Activated CD8-positive, alpha-beta T cell treated with anti-CD3 and anti-CD28 coated beads for 36 hours (primary cell): ENCODE results near the gene EDEM1. TPM values are rescaled to one million over a fixed set of nuclear protein-coding genes. Genes with fewer than 3 reads are reported as not detected.

ENCODE experiments used
- ATAC-seq: fragments of 200-7000 bp; cut with Tn5 transposase; one replicate; pipeline ENCODE4 v1.10.0; 2021; ENCODE audit warnings: mild to moderate bottlenecking, moderate library complexity
- CTCF ChIA-PET: fragments of 350-600 bp; sonication (Branson Sonifier 250); formaldehyde crosslinking; loops from one replicate; lab custom pipeline; 2021; ENCODE audit warnings: antibody characterized with exemption; lab: Charles Lee
- POLR2A ChIA-PET: fragments of 350-600 bp; sonication (Branson Sonifier 250); formaldehyde crosslinking; loops from one replicate; lab custom pipeline; 2021; ENCODE audit warnings: antibody characterized with exemption; lab: Charles Lee
- DNase-seq: peaks from one replicate; pipeline ENCODE4 v3.0.0-alpha.2; 2020
- H3K27ac Mint-ChIP-seq: one replicate; pipeline ENCODE4 v1.8.0; 2021; ENCODE audit warnings: mild to moderate bottlenecking, mixed read lengths
- H3K27me3 Mint-ChIP-seq: one replicate; pipeline ENCODE4 v1.8.0; 2021; ENCODE audit warnings: mixed read lengths
- H3K36me3 Mint-ChIP-seq: one replicate; pipeline ENCODE4 v1.8.0; 2021; ENCODE audit warnings: low read depth, mixed read lengths
- H3K4me1 Mint-ChIP-seq: one replicate; pipeline ENCODE4 v1.8.0; 2021; ENCODE audit warnings: low read depth, mixed read lengths
- H3K4me3 Mint-ChIP-seq: one replicate; pipeline ENCODE4 v1.8.0; 2021; ENCODE audit warnings: mild to moderate bottlenecking, moderate library complexity, mixed read lengths
- H3K9me3 Mint-ChIP-seq: one replicate; pipeline ENCODE4 v1.8.0; 2021; ENCODE audit warnings: mixed read lengths
- CTCF ChIP-seq: fragments of 200-600 bp; IDR thresholded peaks from one replicate; pipeline ENCODE4 v1.8.0; 2022; ENCODE audit warnings: antibody characterized with exemption, mild to moderate bottlenecking
- intact Hi-C: fragments of 100-400 bp; cut with micrococcal nuclease; formaldehyde crosslinking; loops from one replicate; pipeline ENCODE4 v1.10.0; 2022
- total RNA-seq, 2 experiments: library from RNA; stranded (reverse); gene quantifications; one replicate each; pipeline ENCODE4 v1.2.3, GENCODE V29; 2021

Gene EDEM1
- total RNA-seq, 2 experiments from 2014 or later, result 156 to 159 TPM

- no peak for TF ChIP-seq CTCF
- CTCF ChIA-PET, result interaction anchor here (1.4 kb wide), 1 partner anchor 55 kb away, joined by 3 read pairs; no protein-coding TSS in a partner anchor
- intact Hi-C loops, result loop anchor here (5.0 to 10.0 kb wide), 6 partner anchors 54 to 699 kb away; partner anchors contain the start of genes ARL8B and ITPR1
- DNase-seq, result no peak
- peaks cover 72% of the 10 kb centered on the region for H3K36me3 Mint-ChIP-seq
- H3K4me3 Mint-ChIP-seq, result peak overlapping the region; percentile 68
- no peak for ATAC-seq
- no peaks in the 10 kb centered on the region for H3K27me3 Mint-ChIP-seq
- peaks cover 54% of the 10 kb centered on the region for H3K4me1 Mint-ChIP-seq
- H3K27ac Mint-ChIP-seq, result peak overlapping the region; percentile 93
- H3K9me3 Mint-ChIP-seq, result no peaks in the 10 kb centered on the region
- POLR2A ChIA-PET, result interaction anchor here (1.0 to 1.5 kb wide), 3 partner anchors 15 to 370 kb away, joined by 3 to 9 read pairs (median 3); no protein-coding TSS in a partner anchor
Measured at GRCh38 chr3:5191555-5192304, 4.2 kb downstream of the EDEM1 start.

GRCh38 chr3:5192571-5193365 lies 5.3 kb downstream of the EDEM1 start:
- peaks cover 82% of the 10 kb centered on the region for H3K36me3 Mint-ChIP-seq
- ATAC-seq (peak; percentile 6), DNase-seq (peak; percentile 68)
- CTCF ChIA-PET, result interaction anchor here (1.4 to 1.6 kb wide), 2 partner anchors 56 kb away, joined by 3 read pairs; no protein-coding TSS in a partner anchor
- intact Hi-C loops, result loop anchor here (5.0 to 10.0 kb wide), 6 partner anchors 55 to 700 kb away; partner anchors contain the start of genes ARL8B and ITPR1
- POLR2A ChIA-PET, result interaction anchor here (0.9 to 5.3 kb wide), 7 partner anchors 11 to 371 kb away, joined by 3 to 15 read pairs (median 3); no protein-coding TSS in a partner anchor
- peaks cover 2% of the 10 kb centered on the region for H3K9me3 Mint-ChIP-seq
- peak overlapping the region; percentile 68 for H3K4me3 Mint-ChIP-seq
- no peak for TF ChIP-seq CTCF
- peaks cover 64% of the 10 kb centered on the region for H3K4me1 Mint-ChIP-seq
- no peaks in the 10 kb centered on the region for H3K27me3 Mint-ChIP-seq
- peak overlapping the region; percentile 93 for H3K27ac Mint-ChIP-seq

GRCh38 chr3:5194341-5194740 lies 6.8 kb downstream of the EDEM1 start:
- H3K4me3 Mint-ChIP-seq, result peak overlapping the region; percentile 28
- CTCF ChIA-PET, result interaction anchor here (1.1 to 1.6 kb wide), 2 partner anchors 58 to 70 kb away, joined by 3 read pairs; no protein-coding TSS in a partner anchor
- no peaks in the 10 kb centered on the region for H3K27me3 Mint-ChIP-seq
- POLR2A ChIA-PET, result interaction anchor here (0.6 to 5.4 kb wide), 8 partner anchors 9 to 851 kb away, joined by 3 to 36 read pairs (median 4); partner anchors contain the start of genes ARL8B and BHLHE40
- no peak for TF ChIP-seq CTCF
- peak overlapping the region; percentile 93 for H3K27ac Mint-ChIP-seq
- intact Hi-C loops, result loop anchor here (5.0 to 10.0 kb wide), 6 partner anchors 57 to 702 kb away; partner anchors contain the start of genes ARL8B and ITPR1
- peaks cover 89% of the 10 kb centered on the region for H3K36me3 Mint-ChIP-seq
- DNase-seq (no peak), ATAC-seq (peak; percentile 25)
- H3K9me3 Mint-ChIP-seq, result peaks cover 2% of the 10 kb centered on the region
- peaks cover 78% of the 10 kb centered on the region for H3K4me1 Mint-ChIP-seq

- Mint-ChIP-seq H3K36me3 (peaks cover 88% of the 10 kb centered on the region), H3K4me1 (peaks cover 84% of the 10 kb centered on the region), H3K4me3 (peak overlapping the region; percentile 28), H3K27me3 (no peaks in the 10 kb centered on the region), H3K27ac (peak overlapping the region; percentile 93), H3K9me3 (peaks cover 2% of the 10 kb centered on the region)
- intact Hi-C loops, result loop anchor here (5.0 to 10.0 kb wide), 6 partner anchors 58 to 703 kb away; partner anchors contain the start of genes ARL8B and ITPR1
- ATAC-seq (peak; percentile 52), DNase-seq (peak; percentile 68)
- ChIA-PET CTCF (interaction anchor here (0.8 to 1.1 kb wide), 2 partner anchors 11 to 71 kb away, joined by 3 read pairs; no protein-coding TSS in a partner anchor), POLR2A (interaction anchor here (0.6 to 5.4 kb wide), 9 partner anchors 7 to 852 kb away, joined by 3 to 79 read pairs (median 3); partner anchors contain the start of genes ARL8B, BHLHE40 and EDEM1)
- TF ChIP-seq CTCF, result no peak
Measured at GRCh38 chr3:5194801-5195509, 7.4 kb downstream of the EDEM1 start.
